WERI-Rb-1 (cell line): ENCODE results near the gene KCTD1.
"Not testable (repeated sequence)": the region's sequence is repeated elsewhere in the genome, so short reads cannot be mapped to it uniquely, and the experiment has no call there.

Source experiments
- DNase-seq: peaks from one replicate; pipeline ENCODE4 v3.0.0-alpha.2; 2020
- H3K27ac ChIP-seq: fragments of 250-450 bp; sonication (Bioruptor Pico); 2 replicates; pipeline ENCODE4 v1.5.1; 2020; ENCODE audit warnings: mild to moderate bottlenecking, moderate library complexity
- H3K27me3 ChIP-seq: fragments of 250-450 bp; sonication (Bioruptor Pico); 2 replicates; pipeline ENCODE4 v1.5.1; 2021; ENCODE audit warnings: mild to moderate bottlenecking, low read depth, moderate library complexity; ENCODE audit not compliant: insufficient read depth, severe bottlenecking
- H3K36me3 ChIP-seq: fragments of 250-450 bp; sonication (Bioruptor Pico); 2 replicates; pipeline ENCODE4 v1.5.1; 2020; ENCODE audit warnings: mild to moderate bottlenecking, moderate library complexity
- H3K4me3 ChIP-seq: 2 replicates; pipeline ENCODE4 v1.5.1; 2011; ENCODE audit warnings: low read depth, mild to moderate bottlenecking, control low read depth, low read length
- H3K9me3 ChIP-seq: fragments of 250-450 bp; sonication (Bioruptor Pico); 2 replicates; pipeline ENCODE4 v1.5.1; 2021; ENCODE audit warnings: mild to moderate bottlenecking, moderate library complexity; ENCODE audit not compliant: severe bottlenecking
- TF ChIP-seq, protein P1 (sequence below): IDR thresholded peaks from 2 replicates; pipeline ENCODE4 v1.5.1; 2011; ENCODE audit warnings: low read depth, mild to moderate bottlenecking, control low read depth, inconsistent platforms, low read length

Gene KCTD1

GRCh38 chr18:26438980-26439379 is 109.4 kb downstream of the KCTD1 start:
- Histone ChIP-seq H3K27me3 (no peaks in the 10 kb centered on the region), H3K36me3 (no peaks in the 10 kb centered on the region)
- TF ChIP-seq, protein P1, sequence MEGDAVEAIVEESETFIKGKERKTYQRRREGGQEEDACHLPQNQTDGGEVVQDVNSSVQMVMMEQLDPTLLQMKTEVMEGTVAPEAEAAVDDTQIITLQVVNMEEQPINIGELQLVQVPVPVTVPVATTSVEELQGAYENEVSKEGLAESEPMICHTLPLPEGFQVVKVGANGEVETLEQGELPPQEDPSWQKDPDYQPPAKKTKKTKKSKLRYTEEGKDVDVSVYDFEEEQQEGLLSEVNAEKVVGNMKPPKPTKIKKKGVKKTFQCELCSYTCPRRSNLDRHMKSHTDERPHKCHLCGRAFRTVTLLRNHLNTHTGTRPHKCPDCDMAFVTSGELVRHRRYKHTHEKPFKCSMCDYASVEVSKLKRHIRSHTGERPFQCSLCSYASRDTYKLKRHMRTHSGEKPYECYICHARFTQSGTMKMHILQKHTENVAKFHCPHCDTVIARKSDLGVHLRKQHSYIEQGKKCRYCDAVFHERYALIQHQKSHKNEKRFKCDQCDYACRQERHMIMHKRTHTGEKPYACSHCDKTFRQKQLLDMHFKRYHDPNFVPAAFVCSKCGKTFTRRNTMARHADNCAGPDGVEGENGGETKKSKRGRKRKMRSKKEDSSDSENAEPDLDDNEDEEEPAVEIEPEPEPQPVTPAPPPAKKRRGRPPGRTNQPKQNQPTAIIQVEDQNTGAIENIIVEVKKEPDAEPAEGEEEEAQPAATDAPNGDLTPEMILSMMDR: no peak

GRCh38 chr18:26437634-26438033 is 110.7 kb downstream of the KCTD1 start:
- H3K4me3 ChIP-seq, H3K36me3 ChIP-seq, DNase-seq, H3K27me3 ChIP-seq, H3K9me3 ChIP-seq, H3K27ac ChIP-seq: not testable (repeated sequence)

More at GRCh38 chr18:26438980-26439379, 109.4 kb downstream of the KCTD1 start:
- Histone ChIP-seq H3K27ac (no peak overlapping the region), H3K4me3 (no peak overlapping the region), H3K9me3 (no peaks in the 10 kb centered on the region)
- DNase-seq: no peak

DNA sequence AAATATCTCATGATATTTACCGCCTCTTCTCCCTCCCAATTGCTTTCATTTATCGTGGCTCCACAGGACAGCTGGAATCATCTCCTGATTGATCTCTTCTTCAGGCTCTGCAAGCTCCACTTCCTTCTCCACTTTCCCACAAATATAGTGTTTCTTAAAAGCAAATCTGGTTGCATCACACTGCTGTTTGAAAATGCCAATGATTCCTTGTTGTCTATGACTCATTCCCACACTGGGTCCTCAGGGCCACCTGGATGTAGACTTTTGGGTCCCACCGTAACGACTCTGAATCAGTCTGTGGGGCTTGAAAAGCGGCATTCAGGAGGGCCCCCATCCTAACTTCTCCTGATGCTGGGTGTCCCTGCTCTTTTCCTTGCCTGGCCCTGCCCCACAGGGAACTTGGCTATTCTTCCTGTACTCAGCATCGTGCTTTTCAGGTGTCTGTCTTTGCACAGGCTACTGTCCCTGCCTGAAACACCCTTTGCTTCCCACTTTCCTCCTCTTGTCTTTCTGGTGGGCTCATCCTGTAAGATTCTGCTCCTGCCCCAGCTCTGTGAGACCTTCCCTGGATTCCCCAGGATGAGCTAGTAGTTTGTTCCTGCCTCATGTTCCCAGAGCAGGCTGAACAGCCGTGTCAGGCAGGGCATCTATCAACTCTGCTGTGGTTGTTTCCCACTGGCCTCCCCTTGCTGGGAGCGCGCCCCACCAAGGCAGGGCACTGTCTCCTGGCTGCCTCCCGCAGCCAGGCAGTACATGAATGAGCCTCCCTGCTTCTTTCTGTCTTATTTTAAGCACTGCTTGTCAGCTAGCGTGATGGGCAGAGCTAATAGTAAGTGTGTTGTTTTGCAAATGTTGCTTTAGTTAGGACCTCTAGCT is 111.9 kb downstream of the KCTD1 start:
- H3K4me3 ChIP-seq: no peak overlapping the region
- DNase-seq: no peak
- no peaks in the 10 kb centered on the region for H3K27me3 ChIP-seq
- H3K9me3 ChIP-seq: no peaks in the 10 kb centered on the region
- TF ChIP-seq, protein P1: no peak
- no peaks in the 10 kb centered on the region for H3K36me3 ChIP-seq
- no peak overlapping the region for H3K27ac ChIP-seq

DNA sequence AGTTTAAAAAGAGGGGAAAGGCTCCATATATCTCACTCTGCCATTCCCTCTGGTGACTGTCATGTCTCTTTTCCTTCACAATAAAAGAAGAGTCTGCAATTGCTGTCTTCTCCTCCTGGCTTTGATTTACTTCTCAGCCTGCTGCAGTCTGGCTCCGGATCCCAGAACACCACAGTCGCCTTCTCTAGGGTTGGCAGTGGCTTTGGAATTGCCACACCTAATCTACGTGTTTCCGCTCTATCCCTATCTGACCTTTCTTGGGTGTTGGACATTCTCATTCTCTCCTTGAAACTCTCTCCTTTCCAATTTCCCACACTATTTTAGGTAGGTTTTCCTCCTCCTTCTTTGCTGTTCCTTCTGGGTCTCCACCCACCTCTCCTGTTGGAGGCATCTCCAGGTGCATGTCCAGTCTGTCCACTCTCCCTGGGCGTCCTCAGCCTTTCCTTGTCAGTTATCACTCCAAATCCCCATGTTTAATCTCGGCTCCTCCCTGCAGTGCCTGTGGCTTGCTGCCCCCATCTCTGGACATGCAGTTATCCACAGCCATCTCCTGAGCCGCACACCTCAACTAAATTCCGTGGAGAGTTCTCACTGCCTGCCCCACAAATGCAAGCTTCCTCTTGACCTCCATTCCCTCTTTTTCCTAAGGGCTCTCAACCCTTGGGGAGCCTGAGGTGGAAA is 112.8 kb downstream of the KCTD1 start:
- Histone ChIP-seq H3K36me3 (no peaks in the 10 kb centered on the region), H3K4me3 (no peak overlapping the region)
- TF ChIP-seq, protein P1: no peak

GRCh38 chr18:26434887-26435286 is 113.5 kb downstream of the KCTD1 start:
- Histone ChIP-seq H3K4me3 (no peak overlapping the region), H3K36me3 (no peaks in the 10 kb centered on the region), H3K9me3 (no peaks in the 10 kb centered on the region), H3K27me3 (no peaks in the 10 kb centered on the region), H3K27ac (no peak overlapping the region)
- TF ChIP-seq, protein P1: no peak
- no peak for DNase-seq

More for the DNA sequence above, 112.8 kb downstream of the KCTD1 start:
- H3K27me3 ChIP-seq: no peaks in the 10 kb centered on the region
- no peaks in the 10 kb centered on the region for H3K9me3 ChIP-seq
- no peak overlapping the region for H3K27ac ChIP-seq
- no peak for DNase-seq

DNA sequence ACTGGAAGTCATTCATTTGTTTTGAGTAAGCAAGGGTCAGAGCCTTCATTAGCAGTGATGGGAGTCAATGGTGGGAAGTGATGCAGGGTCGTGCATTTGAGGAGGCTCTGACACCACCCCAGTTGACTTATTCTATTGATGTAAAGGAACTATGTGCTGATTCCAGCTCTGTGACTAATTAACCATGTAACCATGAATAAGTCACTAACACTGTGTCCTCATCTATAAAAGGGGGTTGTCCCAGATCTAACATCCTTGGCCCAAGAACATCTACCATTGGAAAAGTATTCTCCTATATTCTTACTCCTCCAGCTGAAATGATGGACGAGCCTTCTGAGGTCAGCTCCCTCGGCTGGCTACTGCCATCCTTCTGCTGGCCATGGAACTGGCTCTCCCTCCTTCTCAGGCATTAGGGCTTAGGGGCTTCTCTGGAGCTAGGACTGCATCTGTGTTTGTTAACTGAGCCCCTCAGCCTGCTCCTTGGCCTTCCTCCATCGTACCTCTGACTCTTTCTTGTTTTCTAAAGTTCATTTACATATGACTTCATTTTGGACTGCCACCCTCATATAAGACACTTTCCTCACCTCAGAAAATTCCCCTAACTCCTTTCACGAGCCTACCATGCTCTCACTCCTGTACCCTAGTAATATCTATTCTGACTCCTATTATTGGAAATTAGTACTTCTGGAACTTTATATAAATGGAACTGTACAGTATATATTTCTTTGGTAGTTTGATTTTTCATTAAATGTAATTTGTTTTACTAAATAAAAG is 115.5 kb downstream of the KCTD1 start:
- TF ChIP-seq, protein P1: no peak
- Histone ChIP-seq H3K36me3 (no peaks in the 10 kb centered on the region), H3K4me3 (no peak overlapping the region), H3K27me3 (no peaks in the 10 kb centered on the region), H3K27ac (no peak overlapping the region), H3K9me3 (no peaks in the 10 kb centered on the region)
- no peak for DNase-seq
